ENCODE results near the gene BEAN1.

BEAN1 gene

DNA sequence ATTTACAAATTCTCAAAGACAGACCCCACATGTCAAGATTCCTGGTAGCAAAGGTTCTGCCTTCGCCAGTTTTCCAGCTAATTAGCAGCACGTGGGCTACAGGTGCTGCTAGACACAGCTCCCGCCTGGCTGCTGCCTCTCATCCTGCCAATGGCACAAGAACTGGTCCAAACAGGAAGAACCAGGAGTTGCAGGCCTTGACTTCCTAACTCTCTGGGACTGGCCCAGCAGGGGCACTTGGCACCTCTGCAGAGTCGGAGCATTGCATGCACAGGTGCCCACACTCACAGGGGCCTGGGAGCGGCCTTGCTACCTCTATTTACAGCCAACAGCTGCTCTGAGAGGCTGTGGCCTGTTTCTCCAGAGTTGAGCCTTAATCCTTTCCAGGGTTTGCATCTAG lies 83.2 kb downstream of the BEAN1 start:
- Histone ChIP-seq H3K9me3 (ENCODE audit: control insufficient read depth, insufficient read depth, low read depth, low read length) (no peaks in the 10 kb centered on the region), H3K4me3 (ENCODE audit: low read depth, low read length) (no peak overlapping the region), H3K4me1 (ENCODE audit: control insufficient read depth, insufficient read depth, low read length) (no peaks in the 10 kb centered on the region), H3K27ac (ENCODE audit: extremely low read depth, low read depth, low read length) (no peak overlapping the region), H3K36me3 (ENCODE audit: control insufficient read depth in 2 of 2, insufficient read depth in 1 of 2, low read length in 2 of 2) (peaks cover 0 to 20% of the 10 kb centered on the region in 2 experiments; a peak in 1 of 3 replicates)
- POLR2A ChIA-PET = no interaction called here
- CTCF ChIA-PET = interaction anchor here (0.9 to 1.5 kb wide), 4 partner anchors 41 to 906 kb away, joined by 3 to 6 read pairs (median 3); partner anchors contain the start of genes CKLF and ZDHHC1
- TF ChIP-seq ZNF530 (tag by site-specific recombination; IDR thresholded peaks at IDR 0.05; ENCODE audit: low read depth) (no peak), ZNF768 (tag by site-specific recombination; IDR thresholded peaks at IDR 0.05) (no peak), KLF16 (tag by site-specific recombination; IDR thresholded peaks at IDR 0.05) (no peak), ZNF701 (tag by site-specific recombination; IDR thresholded peaks at IDR 0.05) (no peak)

- H3K36me3 ChIP-seq (ENCODE audit: control insufficient read depth in 2 of 2, insufficient read depth in 1 of 2, low read length in 2 of 2) = peaks cover 0 to 26% of the 10 kb centered on the region in 2 experiments; a peak in 1 of 3 replicates
- H3K9me3 ChIP-seq (ENCODE audit: control insufficient read depth, insufficient read depth, low read depth, low read length) = no peaks in the 10 kb centered on the region
- H3K27ac ChIP-seq (ENCODE audit: extremely low read depth, low read depth, low read length) = no peak overlapping the region
- H3K4me1 ChIP-seq (ENCODE audit: control insufficient read depth, insufficient read depth, low read length) = no peaks in the 10 kb centered on the region
- CTCF ChIA-PET = interaction anchor here (0.9 to 2.4 kb wide), 4 partner anchors 41 to 906 kb away, joined by 3 to 7 read pairs (median 4); partner anchors contain the start of genes CKLF and ZDHHC1
- 0 out of 2 replicates have a peak, but pooled peaks have one; percentile 2 for TF ChIP-seq ZNF768 (tag by site-specific recombination; IDR thresholded peaks at IDR 0.05)
- TF ChIP-seq GLI2 (tag by site-specific recombination; IDR thresholded peaks at IDR 0.05; ENCODE audit: borderline replicate concordance, low read depth) = no peak
- POLR2A ChIA-PET = interaction anchor here (1.2 to 1.7 kb wide), 3 partner anchors 9 to 41 kb away, joined by 3 to 10 read pairs (median 4); partner anchors contain the start of gene CKLF
- H3K4me3 ChIP-seq (ENCODE audit: low read depth, low read length) = no peak overlapping the region
Observed at GRCh38 chr16:66510711-66511601, 83.9 kb downstream of the BEAN1 start.

DNA sequence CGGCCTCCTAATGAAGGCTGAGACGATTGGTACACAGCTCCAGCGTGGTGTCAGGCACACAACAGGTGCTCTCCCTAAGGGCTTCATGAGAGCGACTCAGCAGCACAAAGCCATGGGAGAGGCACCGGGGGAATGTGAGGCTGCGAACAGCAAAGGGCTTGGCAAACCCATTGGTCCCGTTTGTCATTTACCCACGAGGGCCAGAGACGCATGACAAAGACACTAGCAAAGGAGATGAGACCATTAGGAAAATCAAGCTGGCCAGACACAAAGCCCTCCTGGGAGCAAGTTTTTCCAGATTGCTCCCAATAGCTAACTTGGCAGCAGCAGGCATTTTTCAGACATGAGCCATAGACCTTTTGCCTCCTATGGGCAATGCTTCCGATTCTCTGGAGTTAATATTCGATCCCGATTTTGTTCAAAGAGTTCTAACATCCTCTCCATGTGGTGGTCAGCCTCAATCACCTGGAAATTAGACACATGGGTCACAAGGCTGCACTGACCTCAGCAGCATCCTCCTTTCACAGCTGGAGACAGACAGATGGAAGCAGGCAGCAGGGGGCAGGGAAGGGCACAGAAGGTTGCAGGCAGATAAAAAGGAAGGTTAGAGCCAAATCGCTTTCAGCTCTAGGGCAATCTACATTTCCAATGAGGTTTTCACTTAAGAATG lies 84.6 kb downstream of the BEAN1 start:
- Histone ChIP-seq H3K9me3 (ENCODE audit: control insufficient read depth, insufficient read depth, low read depth, low read length) (no peaks in the 10 kb centered on the region), H3K4me1 (ENCODE audit: control insufficient read depth, insufficient read depth, low read length) (peaks cover 4% of the 10 kb centered on the region; the same call in 1 of the 2 replicates), H3K4me3 (ENCODE audit: low read depth, low read length) (no peak overlapping the region), H3K27ac (ENCODE audit: extremely low read depth, low read depth, low read length) (no peak overlapping the region), H3K36me3 (ENCODE audit: control insufficient read depth in 2 of 2, insufficient read depth in 1 of 2, low read length in 2 of 2) (peaks cover 0 to 31% of the 10 kb centered on the region in 2 experiments; a peak in 1 of 3 replicates)
- TF ChIP-seq ZNF837 (tag by site-specific recombination; IDR thresholded peaks at IDR 0.05) (no peak), SCRT2 (tag by site-specific recombination; IDR thresholded peaks at IDR 0.05) (peak; percentile 63), ZNF394 (tag by site-specific recombination; IDR thresholded peaks at IDR 0.05; ENCODE audit: borderline replicate concordance) (no peak), GFI1B (tag by site-specific recombination; IDR thresholded peaks at IDR 0.05) (no peak), ZIC2 (tag by site-specific recombination; IDR thresholded peaks at IDR 0.05) (0 out of 2 replicates have a peak, but pooled peaks have one; percentile 11)
- CTCF ChIA-PET = interaction anchor here (0.5 to 2.4 kb wide), 5 partner anchors 39 to 190 kb away, joined by 3 to 7 read pairs (median 4); partner anchors contain the start of gene TK2
- POLR2A ChIA-PET = interaction anchor here (1.2 to 1.7 kb wide), 3 partner anchors 9 to 40 kb away, joined by 3 to 10 read pairs (median 4); partner anchors contain the start of gene CKLF

DNA sequence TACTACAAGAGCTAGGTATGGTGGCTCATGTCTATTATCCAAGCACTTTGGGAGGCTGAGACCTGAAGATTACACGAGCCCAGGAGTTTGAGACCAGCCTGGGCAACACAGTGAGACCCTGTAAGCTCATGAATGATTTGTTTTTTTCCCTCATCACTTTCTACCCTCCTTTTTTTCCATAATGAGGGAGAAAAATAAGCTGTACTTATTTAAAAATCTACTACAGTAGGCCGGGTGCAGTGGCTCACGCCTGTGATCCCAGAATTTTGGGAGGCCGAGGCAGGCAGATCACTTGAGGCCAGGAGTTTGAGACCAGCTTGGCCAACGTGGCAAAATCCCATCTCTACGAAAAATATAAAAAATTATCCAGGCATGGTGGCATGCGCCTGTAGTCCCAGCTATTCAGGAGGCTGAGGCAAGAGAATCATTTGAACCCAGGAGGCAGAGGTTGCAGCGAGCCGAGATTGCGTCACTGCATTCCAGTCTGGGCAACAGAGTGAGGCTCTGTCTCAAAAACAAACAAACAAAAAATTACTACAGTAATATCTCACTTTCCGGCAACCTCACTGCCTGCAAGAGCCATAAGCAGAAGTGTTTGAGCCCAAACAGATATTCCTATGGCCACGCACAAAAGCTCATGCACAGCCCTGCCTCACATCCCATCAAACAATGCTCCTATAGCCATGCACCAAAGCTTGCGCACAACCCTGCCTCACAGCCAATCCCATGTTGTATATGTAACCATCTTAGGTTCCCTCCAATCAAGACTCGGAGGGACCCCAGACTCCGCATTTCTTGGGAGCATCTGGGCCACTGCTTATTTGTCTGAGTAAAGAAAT lies 85.4 kb downstream of the BEAN1 start:
- Histone ChIP-seq H3K9me3 (ENCODE audit: control insufficient read depth, insufficient read depth, low read depth, low read length) (no peaks in the 10 kb centered on the region), H3K36me3 (ENCODE audit: control insufficient read depth in 2 of 2, insufficient read depth in 1 of 2, low read length in 2 of 2) (peaks cover 0 to 31% of the 10 kb centered on the region in 2 experiments; a peak in 1 of 3 replicates), H3K4me3 (ENCODE audit: low read depth, low read length) (no peak overlapping the region), H3K4me1 (ENCODE audit: control insufficient read depth, insufficient read depth, low read length) (peaks cover 7% of the 10 kb centered on the region; the same call in 1 of the 2 replicates), H3K27ac (ENCODE audit: extremely low read depth, low read depth, low read length) (no peak overlapping the region)
- POLR2A ChIA-PET = interaction anchor here (1.2 to 1.7 kb wide), 3 partner anchors 8 to 39 kb away, joined by 3 to 10 read pairs (median 4); partner anchors contain the start of gene CKLF
- CTCF ChIA-PET = interaction anchor here (0.5 to 2.4 kb wide), 5 partner anchors 28 to 190 kb away, joined by 3 to 7 read pairs (median 4); partner anchors contain the start of gene TK2
- TF ChIP-seq ZNF664 (tag by site-specific recombination; IDR thresholded peaks at IDR 0.05) (peak; percentile 69; the same call in 1 of the 2 replicates), ZSCAN16 (tag by site-specific recombination; IDR thresholded peaks at IDR 0.05) (no peak)

All from HEK293 (cell line).